Mesendoderm (in vitro differentiated cells): ENCODE data around the gene CHD1L.
"Not testable (repeated sequence)": the region's sequence is repeated elsewhere in the genome, so short reads cannot be mapped to it uniquely, and the experiment has no call there.

ENCODE experiments used
- DNase-seq: peaks from one replicate; pipeline ENCODE4 v3.0.0; 2013
- H2AK5ac ChIP-seq: 2 replicates; pipeline ENCODE4 v1.6.1; 2013; ENCODE audit warnings: low read length, inconsistent platforms
- H2BK120ac ChIP-seq: 2 replicates; pipeline ENCODE4 v1.6.1; 2013; ENCODE audit warnings: low read depth, mild to moderate bottlenecking, low read length, moderate library complexity, mixed read lengths
- H2BK15ac ChIP-seq: replicated peaks from 2 replicates; pipeline ENCODE4 v1.6.1; 2013; ENCODE audit warnings: low read depth, mild to moderate bottlenecking, moderate library complexity
- H2BK5ac ChIP-seq: 2 replicates; pipeline ENCODE4 v1.6.1; 2013; ENCODE audit warnings: low read length, inconsistent platforms
- H3K18ac ChIP-seq: 2 replicates; pipeline ENCODE4 v1.6.1; 2013; ENCODE audit warnings: mild to moderate bottlenecking, low read length, mixed read lengths
- H3K23ac ChIP-seq: one replicate; pipeline ENCODE4 v1.6.1; 2013; ENCODE audit warnings: low read length
- H3K27ac ChIP-seq: 2 replicates; pipeline ENCODE4 v1.5.1; 2013; ENCODE audit warnings: low read depth, mild to moderate bottlenecking, inconsistent platforms, low read length, moderate library complexity
- H3K27me3 ChIP-seq: 2 replicates; pipeline ENCODE4 v1.6.1; 2013; ENCODE audit warnings: low read length, control low read depth, mild to moderate bottlenecking, inconsistent platforms; ENCODE audit not compliant: insufficient read depth, poor library complexity
- H3K36me3 ChIP-seq: 2 replicates; pipeline ENCODE4 v1.6.1; 2013; ENCODE audit warnings: low read length, inconsistent platforms; ENCODE audit not compliant: control insufficient read depth, insufficient read depth
- H3K4ac ChIP-seq: one replicate; pipeline ENCODE4 v1.6.1; 2013; ENCODE audit warnings: low read depth, mild to moderate bottlenecking, low read length, moderate library complexity
- H3K4me1 ChIP-seq: 2 replicates; pipeline ENCODE4 v1.6.1; 2013; ENCODE audit warnings: low read depth, low read length, inconsistent platforms; ENCODE audit not compliant: control insufficient read depth
- H3K4me2 ChIP-seq: 2 replicates; pipeline ENCODE4 v1.6.1; 2013; ENCODE audit warnings: low read length
- H3K4me3 ChIP-seq: 2 replicates; pipeline ENCODE4 v1.5.1; 2013; ENCODE audit warnings: mild to moderate bottlenecking, low read length
- H3K56ac ChIP-seq: one replicate; pipeline ENCODE4 v1.6.1; 2013; ENCODE audit warnings: low read length
- H3K79me1 ChIP-seq: 2 replicates; pipeline ENCODE4 v1.6.1; 2013; ENCODE audit warnings: low read length, inconsistent platforms
- H3K79me2 ChIP-seq: 2 replicates; pipeline ENCODE4 v1.6.1; 2013; ENCODE audit warnings: mild to moderate bottlenecking, low read length; ENCODE audit not compliant: control insufficient read depth, insufficient read depth
- H3K9ac ChIP-seq: 2 replicates; pipeline ENCODE4 v1.6.1; 2013; ENCODE audit warnings: low read length, inconsistent platforms
- H4K5ac ChIP-seq: one replicate; pipeline ENCODE4 v1.6.1; 2013; ENCODE audit warnings: low read length
- H4K8ac ChIP-seq: one replicate; pipeline ENCODE4 v1.6.1; 2013; ENCODE audit warnings: low read depth, mild to moderate bottlenecking, control low read depth, low read length, moderate library complexity
- WGBS: extraction: QIAGEN DNeasy Blood & Tissue Kit; methylation state at CpG from one replicate; pipeline ENCODE4 v1.1.7; 2013; ENCODE audit warnings: low lambda C conversion rate, missing lambda C conversion rate; ENCODE audit not compliant: insufficient coverage; ENCODE audit errors: extremely low coverage; 5-methylcytosine and 5-hydroxymethylcytosine counted together

The CHD1L gene

DNA sequence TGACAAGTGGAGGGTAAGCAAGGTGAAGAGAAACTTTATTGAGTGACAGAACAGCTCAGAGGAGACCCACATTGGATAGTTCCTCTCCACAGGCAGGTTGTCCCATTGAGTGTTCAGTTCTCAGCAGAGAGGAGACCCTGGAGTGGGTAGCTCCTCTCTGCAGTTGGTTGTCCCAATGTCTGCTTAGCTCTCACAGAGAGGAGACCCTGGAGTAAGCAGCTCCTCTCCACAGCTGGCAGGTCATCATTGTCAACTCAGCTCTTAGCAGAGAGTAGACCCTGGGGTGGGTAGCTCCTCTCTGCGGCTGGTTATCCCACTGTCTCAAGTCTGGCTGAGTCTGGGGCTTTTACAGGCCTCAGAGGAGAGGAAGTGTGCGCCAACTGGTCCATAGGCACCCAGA lies 6.0 kb upstream of the CHD1L start:
- Histone ChIP-seq H3K4me3 (no peak overlapping the region), H4K8ac (no peak overlapping the region), H3K9ac (no peak overlapping the region), H3K56ac (no peak overlapping the region), H3K4ac (no peak overlapping the region), H3K36me3 (no peaks in the 10 kb centered on the region), H3K23ac (no peak overlapping the region), H2BK15ac (no peak overlapping the region), H2AK5ac (no peak overlapping the region), H2BK120ac (no peak overlapping the region), H2BK5ac (no peak overlapping the region), H3K79me2 (no peaks in the 10 kb centered on the region), H3K4me2 (no peak overlapping the region), H3K27ac (no peak overlapping the region), H3K18ac (no peak overlapping the region), H3K79me1 (no peaks in the 10 kb centered on the region), H4K5ac (no peak overlapping the region), H3K4me1 (no peaks in the 10 kb centered on the region), H3K27me3 (no peaks in the 10 kb centered on the region)
- WGBS: no CpG with 5 or more reads among the region's 2 CpGs
- DNase-seq: no peak

DNA sequence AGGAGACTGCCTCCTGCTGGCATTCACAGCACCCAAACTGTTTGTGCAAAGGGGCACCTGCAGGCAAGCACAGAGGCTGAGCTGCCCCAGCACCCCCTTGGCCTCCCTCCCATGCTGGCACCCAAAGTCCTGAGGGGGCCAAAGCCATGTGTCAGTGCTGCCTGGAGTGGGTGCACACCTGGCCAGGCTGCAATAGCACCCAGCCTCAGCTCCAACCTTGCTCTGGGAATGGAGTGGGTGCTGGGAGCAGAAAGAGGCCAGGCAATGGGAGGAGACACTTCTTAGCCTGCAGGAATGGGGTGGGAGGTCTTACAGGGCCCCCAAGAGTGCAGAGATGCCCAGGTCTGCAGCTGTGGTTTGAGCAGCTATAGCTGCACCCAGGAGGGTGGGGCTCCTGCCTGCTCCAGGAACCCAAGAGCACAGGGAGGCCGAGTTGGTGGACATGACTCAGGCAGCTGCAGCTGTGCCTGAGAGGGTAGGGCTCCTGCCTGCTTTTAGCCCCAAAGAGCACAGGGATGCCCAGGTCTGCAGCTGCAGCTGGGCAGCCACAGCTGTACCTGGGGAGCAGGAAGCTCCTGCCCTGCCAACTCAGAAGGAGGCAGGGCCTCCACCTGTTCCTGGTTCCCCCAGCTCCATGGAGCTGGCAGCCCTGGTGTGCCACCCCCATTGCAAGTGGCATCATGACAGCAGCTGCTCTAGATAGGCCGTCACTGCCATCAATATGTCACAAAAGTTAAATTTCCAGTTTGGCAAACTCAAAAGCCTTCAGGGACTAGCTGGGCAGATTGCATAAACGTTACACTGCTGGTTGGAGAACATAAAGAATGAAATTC lies 5.3 kb upstream of the CHD1L start:
- H2BK15ac ChIP-seq: no peak overlapping the region
- no peaks in the 10 kb centered on the region for H3K27me3 ChIP-seq
- WGBS: no CpG with 5 or more reads among the region's 3 CpGs
- no peaks in the 10 kb centered on the region for H3K79me1 ChIP-seq
- H3K18ac ChIP-seq: no peak overlapping the region
- H3K4me3 ChIP-seq: no peak overlapping the region
- no peaks in the 10 kb centered on the region for H3K36me3 ChIP-seq
- no peak overlapping the region for H2AK5ac ChIP-seq
- no peak overlapping the region for H3K23ac ChIP-seq
- H3K79me2 ChIP-seq: no peaks in the 10 kb centered on the region
- H3K27ac ChIP-seq: no peak overlapping the region
- H3K4me2 ChIP-seq: no peak overlapping the region
- H4K5ac ChIP-seq: no peak overlapping the region
- no peak overlapping the region for H3K4ac ChIP-seq
- H3K9ac ChIP-seq: no peak overlapping the region
- H3K4me1 ChIP-seq: no peaks in the 10 kb centered on the region
- DNase-seq: no peak
- no peak overlapping the region for H4K8ac ChIP-seq
- no peak overlapping the region for H2BK120ac ChIP-seq
- H2BK5ac ChIP-seq: no peak overlapping the region
- no peak overlapping the region for H3K56ac ChIP-seq

DNA sequence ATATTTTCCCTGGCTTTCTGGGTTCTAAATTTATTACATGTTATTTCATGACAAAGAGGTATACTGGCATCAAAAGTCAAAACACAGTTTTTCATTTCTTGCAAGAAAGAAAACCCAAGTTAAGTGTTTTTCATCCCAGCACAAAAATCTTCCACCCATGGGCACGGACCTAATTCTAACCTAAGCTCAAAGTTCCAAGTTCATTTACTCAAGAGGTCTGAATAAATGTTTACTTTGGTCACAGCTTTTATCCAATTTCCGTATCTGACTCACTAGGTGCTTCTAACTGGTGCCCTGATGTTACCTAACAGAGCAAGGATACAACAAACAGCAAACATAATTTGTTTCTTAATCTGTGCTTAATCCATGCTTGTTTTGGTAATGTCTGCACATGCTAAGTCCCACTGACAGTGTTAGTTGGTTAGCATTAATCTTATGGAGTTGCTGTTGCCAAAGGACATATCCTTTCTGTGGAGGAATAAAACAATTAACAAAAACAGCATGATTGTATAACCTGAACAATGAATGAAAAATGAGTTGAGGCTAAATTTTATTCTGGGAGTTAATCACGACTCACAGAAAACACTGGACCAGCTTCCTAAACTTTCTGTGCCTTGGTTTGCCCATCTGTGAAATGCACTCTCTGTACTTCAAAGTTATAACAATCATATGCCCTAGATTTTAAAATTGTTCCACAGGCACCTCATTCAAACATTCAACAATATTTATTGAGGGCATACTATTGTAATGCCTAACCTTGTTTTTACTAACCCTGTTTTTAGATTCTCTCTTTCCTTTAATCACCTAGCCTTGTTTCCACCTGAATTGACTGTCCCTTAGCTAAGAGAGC lies 4.2 kb upstream of the CHD1L start:
- Histone ChIP-seq H3K79me1 (no peaks in the 10 kb centered on the region), H2BK5ac (no peak overlapping the region), H3K56ac (no peak overlapping the region), H3K9ac (no peak overlapping the region), H3K4ac (no peak overlapping the region), H2AK5ac (no peak overlapping the region), H4K5ac (no peak overlapping the region), H2BK15ac (no peak overlapping the region), H2BK120ac (no peak overlapping the region), H4K8ac (no peak overlapping the region), H3K27ac (no peak overlapping the region), H3K4me2 (no peak overlapping the region), H3K4me1 (no peaks in the 10 kb centered on the region), H3K4me3 (no peak overlapping the region), H3K27me3 (no peaks in the 10 kb centered on the region), H3K23ac (no peak overlapping the region), H3K36me3 (no peaks in the 10 kb centered on the region), H3K79me2 (peaks cover 1% of the 10 kb centered on the region), H3K18ac (no peak overlapping the region)
- no peak for DNase-seq
- WGBS: no CpG with 5 or more reads among the region's 3 CpGs

GRCh38 chr1:147238925-147239820 lies 3.3 kb upstream of the CHD1L start:
- no peaks in the 10 kb centered on the region for H3K79me1 ChIP-seq
- no peak overlapping the region for H3K4me2 ChIP-seq
- no peak overlapping the region for H2BK5ac ChIP-seq
- H2AK5ac ChIP-seq: no peak overlapping the region
- no peaks in the 10 kb centered on the region for H3K27me3 ChIP-seq
- no peak overlapping the region for H3K4me3 ChIP-seq
- no CpG with 5 or more reads among the region's 11 CpGs for WGBS
- H3K56ac ChIP-seq: no peak overlapping the region
- no peak for DNase-seq
- no peak overlapping the region for H3K27ac ChIP-seq
- no peak overlapping the region for H3K18ac ChIP-seq
- H4K8ac ChIP-seq: no peak overlapping the region
- no peaks in the 10 kb centered on the region for H3K4me1 ChIP-seq
- H2BK15ac ChIP-seq: no peak overlapping the region
- H3K23ac ChIP-seq: no peak overlapping the region
- no peaks in the 10 kb centered on the region for H3K36me3 ChIP-seq
- no peak overlapping the region for H3K9ac ChIP-seq
- H3K4ac ChIP-seq: no peak overlapping the region
- no peak overlapping the region for H2BK120ac ChIP-seq
- H4K5ac ChIP-seq: no peak overlapping the region
- peaks cover 9% of the 10 kb centered on the region for H3K79me2 ChIP-seq

GRCh38 chr1:147240131-147240721 lies 2.3 kb upstream of the CHD1L start:
- peaks cover 13% of the 10 kb centered on the region for H3K79me2 ChIP-seq
- not testable (repeated sequence) for H2BK120ac ChIP-seq

More at GRCh38 chr1:147240131-147240721, 2.3 kb upstream of the CHD1L start:
- not testable (repeated sequence) for H3K9ac ChIP-seq, H3K23ac ChIP-seq, H3K27me3 ChIP-seq, H3K56ac ChIP-seq, H2BK15ac ChIP-seq, H4K8ac ChIP-seq, H3K36me3 ChIP-seq, H4K5ac ChIP-seq, H2BK5ac ChIP-seq, H3K18ac ChIP-seq, H2AK5ac ChIP-seq, H3K4me3 ChIP-seq, H3K79me1 ChIP-seq, H3K4me2 ChIP-seq, H3K4me1 ChIP-seq, H3K4ac ChIP-seq
- H3K27ac ChIP-seq: peak overlapping the region; percentile 40
- DNase-seq: peak; percentile 75
- WGBS: no CpG with 5 or more reads among the region's 5 CpGs
